Measurements from ENCODE around the gene KIAA1143. TPM values are rescaled to one million over a fixed set of nuclear protein-coding genes. Genes with fewer than 3 reads are reported as not detected.

Gene KIAA1143
- total RNA-seq, 120 experiments from 2014 or later = 14.8 to 43.5 (median 27.6) TPM

Other genes with a start within 250 kb of the KIAA1143 start
- 10 to 100 TPM in 1 of 120 experiments, 1 to 10 TPM in 119; 2.6 to 10.6 (median 6.0) TPM for gene ZKSCAN7, start 206.4 kb downstream of the KIAA1143 start, total RNA-seq
- 10 to 100 TPM in 40 of 120 experiments, 1 to 10 TPM in 80; 3.6 to 15.0 (median 8.9) TPM for gene ZNF660, start 176.7 kb downstream of the KIAA1143 start, total RNA-seq
- gene ZNF197, start 136.6 kb downstream of the KIAA1143 start, total RNA-seq = 10 to 100 TPM; 18.3 to 34.0 (median 24.6) TPM
- gene ZNF35, start 112.9 kb downstream of the KIAA1143 start, total RNA-seq = 10 to 100 TPM in 103 of 120 experiments, 1 to 10 TPM in 17; 8.3 to 19.8 (median 12.1) TPM
- 1 to 10 TPM; 2.8 to 9.2 (median 5.1) TPM for gene ZNF502, start 49.0 kb downstream of the KIAA1143 start, total RNA-seq
- gene ZNF501, start 32.0 kb downstream of the KIAA1143 start, total RNA-seq = 10 to 100 TPM in 6 of 120 experiments, 1 to 10 TPM in 114; 2.2 to 12.3 (median 6.1) TPM
- 1 to 10 TPM in 100 of 120 experiments, under 1 TPM in 20; 0.31 to 3.4 (median 1.5) TPM for gene KIF15, start 175 bp upstream of the KIAA1143 start, total RNA-seq
- gene TMEM42, start 100.3 kb upstream of the KIAA1143 start, total RNA-seq = 10 to 100 TPM; 13.8 to 39.0 (median 21.6) TPM
- under 1 TPM in 2 of 120 experiments, not detected in 118; 0.14 to 0.71 TPM for gene TGM4, start 113.0 kb upstream of the KIAA1143 start, total RNA-seq
- 10 to 100 TPM; 41.3 to 77.7 (median 54.1) TPM for gene ZDHHC3, start 214.6 kb upstream of the KIAA1143 start, total RNA-seq
- 10 to 100 TPM; 25.6 to 46.6 (median 33.5) TPM for gene EXOSC7, start 214.6 kb upstream of the KIAA1143 start, total RNA-seq